Measurements from ENCODE around the gene MPI. TPM values are rescaled to one million over a fixed set of nuclear protein-coding genes. Genes with fewer than 3 reads are reported as not detected.

The MPI gene
- total RNA-seq, 1 donor from 2014 or later, result 52.3 TPM

DNA sequence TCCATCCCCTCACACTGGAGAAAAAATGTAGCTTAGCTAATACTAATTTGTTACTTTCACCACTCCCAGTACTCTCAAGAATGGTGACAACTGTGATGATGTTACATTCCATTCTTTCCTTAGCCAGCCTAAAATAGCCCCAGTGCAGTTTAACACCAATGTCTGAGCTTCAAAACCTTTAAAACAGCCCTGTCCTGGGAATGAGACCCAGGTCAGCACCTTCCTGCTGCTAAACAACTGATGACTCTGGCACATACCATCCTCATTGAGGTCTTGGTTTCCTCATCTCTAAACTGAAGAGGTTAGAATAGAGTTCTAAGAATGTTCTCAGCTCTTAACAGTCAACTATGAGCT, 20.5 kb upstream of the MPI start:
- TF ChIP-seq CTCF (IDR thresholded peaks at IDR 0.05; ENCODE audit: borderline replicate concordance), result no peak
- DNase-seq, result no peak
- no peaks in the 10 kb centered on the region for H3K36me3 ChIP-seq
- peaks cover 84% of the 10 kb centered on the region for H3K4me1 ChIP-seq
- no peaks in the 10 kb centered on the region for H3K9me3 ChIP-seq (replicated peaks)
- H3K27me3 ChIP-seq (ENCODE audit: low read depth), result no peaks in the 10 kb centered on the region
- peak overlapping the region; percentile 46 for H3K4me3 ChIP-seq
- intact Hi-C loops (cut with micrococcal nuclease), result no loop called here
- H3K27ac ChIP-seq (replicated peaks), result peak overlapping the region; percentile 97

DNA sequence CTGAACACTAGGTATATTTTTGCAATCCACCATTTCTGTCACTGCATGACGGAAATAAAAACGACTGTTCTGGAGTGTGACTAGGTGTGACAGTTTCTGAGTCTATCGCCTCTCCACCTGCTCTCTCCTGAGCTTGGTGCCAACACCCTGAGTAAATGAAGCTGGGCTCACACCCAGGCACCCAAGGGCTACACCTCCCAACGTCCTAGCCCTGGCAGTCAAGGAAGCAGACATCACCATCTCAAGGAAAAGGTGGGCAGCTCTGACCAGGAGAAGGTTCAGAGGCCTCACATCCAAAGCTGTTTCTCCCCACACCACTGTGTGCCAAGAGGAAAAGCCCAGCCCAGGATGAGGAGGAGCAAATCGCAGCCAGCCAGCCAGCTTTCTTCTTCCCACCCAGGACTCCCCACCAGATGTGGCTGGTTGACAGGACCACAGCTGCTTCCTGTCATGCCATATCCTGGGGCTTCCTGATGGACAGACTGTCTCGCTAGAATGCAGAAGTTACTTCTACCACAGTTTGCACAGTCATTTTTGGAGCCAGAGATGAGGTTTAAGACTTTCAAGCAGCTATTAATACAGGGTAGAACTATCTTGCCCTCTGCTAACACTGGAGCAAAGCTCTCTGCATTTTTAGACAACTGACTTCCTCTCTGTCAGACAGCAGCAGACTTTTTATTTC, 20.0 kb upstream of the MPI start:
- Histone ChIP-seq H3K4me1 (peaks cover 79% of the 10 kb centered on the region), H3K36me3 (no peaks in the 10 kb centered on the region), H3K27ac (replicated peaks) (peak overlapping the region; percentile 97), H3K4me3 (peak overlapping the region; percentile 46), H3K27me3 (ENCODE audit: low read depth) (no peaks in the 10 kb centered on the region), H3K9me3 (replicated peaks) (no peaks in the 10 kb centered on the region)
- intact Hi-C loops (cut with micrococcal nuclease), result no loop called here
- peak; percentile 80 for DNase-seq
- TF ChIP-seq CTCF (IDR thresholded peaks at IDR 0.05; ENCODE audit: borderline replicate concordance), result no peak

DNA sequence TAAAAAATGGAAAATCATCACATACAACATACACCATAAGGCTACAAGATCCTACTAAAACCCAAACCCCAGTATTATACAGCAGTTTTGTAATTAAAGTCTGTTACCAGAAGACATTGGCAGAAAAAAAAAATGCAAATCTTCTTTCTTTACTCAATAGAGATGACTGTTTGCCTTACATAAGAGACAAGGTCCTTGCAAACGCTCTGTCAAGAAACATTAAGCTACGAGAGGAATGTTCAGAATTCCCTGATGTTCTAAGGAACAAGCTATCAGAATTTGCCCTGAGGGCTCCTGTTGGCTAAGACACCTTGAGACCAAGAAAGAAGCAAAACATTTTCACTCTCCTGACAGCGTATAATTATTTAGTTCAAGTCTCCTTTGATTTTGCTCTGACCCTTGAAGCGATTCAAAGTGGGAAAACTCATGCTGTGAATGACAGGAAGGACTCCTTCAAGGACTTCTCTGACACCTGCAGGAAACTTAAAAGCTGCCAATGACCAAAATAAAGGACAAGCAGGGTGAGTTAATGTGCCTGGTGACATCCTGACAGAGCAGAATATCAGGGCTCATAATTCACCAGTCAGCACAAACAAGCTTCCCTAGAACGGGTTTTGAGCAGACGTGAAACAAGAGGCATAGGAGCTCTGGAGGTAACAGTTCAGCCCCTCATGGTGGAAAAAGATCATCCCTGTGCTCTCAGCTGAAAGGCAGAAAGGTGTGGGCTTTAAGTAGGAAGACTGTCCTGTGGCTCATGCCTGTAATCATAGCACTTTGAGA, 19.2 kb upstream of the MPI start:
- peak overlapping the region; percentile 46 for H3K4me3 ChIP-seq
- TF ChIP-seq CTCF (IDR thresholded peaks at IDR 0.05; ENCODE audit: borderline replicate concordance), result no peak
- H3K36me3 ChIP-seq, result no peaks in the 10 kb centered on the region
- no peak for DNase-seq
- peaks cover 76% of the 10 kb centered on the region for H3K4me1 ChIP-seq
- H3K9me3 ChIP-seq (replicated peaks), result no peaks in the 10 kb centered on the region
- no peaks in the 10 kb centered on the region for H3K27me3 ChIP-seq (ENCODE audit: low read depth)
- peak overlapping the region; percentile 97 for H3K27ac ChIP-seq (replicated peaks)
- intact Hi-C loops (cut with micrococcal nuclease), result no loop called here

DNA sequence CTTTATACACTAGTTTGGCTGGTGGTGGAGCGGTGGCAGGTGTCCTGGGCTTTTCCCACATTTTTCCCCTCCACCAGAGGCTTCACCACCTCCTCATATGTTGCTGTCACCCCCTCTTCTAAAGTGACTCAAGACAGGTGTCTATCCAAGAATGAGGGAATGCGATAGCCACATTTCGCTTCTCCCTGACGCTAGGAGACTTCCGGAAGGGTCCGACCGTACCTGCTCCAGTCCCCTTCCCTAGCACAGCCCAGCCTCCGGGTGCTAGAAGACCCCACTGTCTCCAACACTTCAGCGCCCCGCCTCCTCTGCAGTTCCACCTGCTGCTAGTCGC, 17.2 kb upstream of the MPI start:
- H3K9me3 ChIP-seq (replicated peaks), result no peaks in the 10 kb centered on the region
- H3K27ac ChIP-seq (replicated peaks), result peak overlapping the region; percentile 97
- H3K36me3 ChIP-seq, result no peaks in the 10 kb centered on the region
- TF ChIP-seq CTCF (IDR thresholded peaks at IDR 0.05; ENCODE audit: borderline replicate concordance), result no peak
- no peaks in the 10 kb centered on the region for H3K27me3 ChIP-seq (ENCODE audit: low read depth)
- DNase-seq, result no peak
- H3K4me1 ChIP-seq, result peaks cover 55% of the 10 kb centered on the region
- peak overlapping the region; percentile 89 for H3K4me3 ChIP-seq
- intact Hi-C loops (cut with micrococcal nuclease), result no loop called here

DNA sequence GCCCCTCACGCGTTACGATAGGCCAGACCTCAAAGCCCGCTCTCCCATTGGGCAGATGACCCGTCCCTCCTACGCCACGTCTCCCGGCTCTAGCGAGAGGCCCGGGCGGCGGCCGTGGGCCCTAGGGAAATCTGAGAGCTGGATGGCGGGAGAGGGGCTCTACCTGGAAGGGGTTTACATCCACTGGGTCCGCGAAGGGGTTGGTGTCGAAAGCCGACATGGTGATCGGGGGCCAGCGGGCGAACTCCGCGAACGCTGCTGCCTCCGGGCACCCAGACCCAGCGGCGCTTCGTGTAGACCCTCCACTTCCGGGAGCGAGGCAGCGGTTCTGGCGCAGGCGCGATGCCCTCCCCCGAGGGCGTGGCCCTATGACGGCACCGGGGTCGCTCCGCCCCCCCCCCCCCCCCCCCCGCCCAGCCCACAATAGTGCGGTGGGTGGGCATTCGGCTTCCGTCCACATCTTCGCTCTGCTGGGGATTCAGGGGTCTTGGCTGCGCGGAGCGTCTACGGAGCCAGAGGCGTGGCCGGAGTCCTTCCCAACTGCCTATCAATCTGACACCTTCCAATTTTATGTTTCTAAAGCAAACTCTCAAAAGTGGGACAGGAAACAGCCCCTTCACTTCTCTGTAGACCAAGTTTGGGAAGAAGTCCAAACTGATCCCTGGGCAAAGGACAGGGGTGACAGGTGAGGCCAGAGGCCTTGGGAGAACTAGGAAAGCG, 16.6 kb upstream of the MPI start, which contains the start of gene SCAMP2:
SCAMP2 (minus strand) TSS at position 330 of the 720 bp plus-strand sequence; CDS start at position 220, 110 bp downstream.
- Histone ChIP-seq H3K36me3 (no peaks in the 10 kb centered on the region), H3K27ac (replicated peaks) (peak within 1 kb of the TSS; percentile 97), H3K9me3 (replicated peaks) (no peaks in the 10 kb centered on the region), H3K4me1 (peaks cover 50% of the 10 kb centered on the region), H3K27me3 (ENCODE audit: low read depth) (no peaks in the 10 kb centered on the region), H3K4me3 (peak within 1 kb of the TSS; percentile 89)
- DNase-seq, result peak; percentile 95
- no peak for TF ChIP-seq CTCF (IDR thresholded peaks at IDR 0.05; ENCODE audit: borderline replicate concordance)
- intact Hi-C loops (cut with micrococcal nuclease), result no loop called here
